VCaP (cell line): ENCODE results near the gene RHCG.
A peak's percentile ranks its signal among the peaks of the same experiment; 100 is the strongest.

Experiments
- H3K27ac ChIP-seq: fragments of 450-650 bp; 2 replicates; pipeline ENCODE4 v1.5.1; 2017
- CTCF ChIP-seq: fragments of 450-650 bp; conservative IDR thresholded peaks from 2 replicates; pipeline ENCODE4 v1.5.1; 2017; ENCODE audit warnings: mild to moderate bottlenecking, moderate library complexity

RHCG gene

DNA sequence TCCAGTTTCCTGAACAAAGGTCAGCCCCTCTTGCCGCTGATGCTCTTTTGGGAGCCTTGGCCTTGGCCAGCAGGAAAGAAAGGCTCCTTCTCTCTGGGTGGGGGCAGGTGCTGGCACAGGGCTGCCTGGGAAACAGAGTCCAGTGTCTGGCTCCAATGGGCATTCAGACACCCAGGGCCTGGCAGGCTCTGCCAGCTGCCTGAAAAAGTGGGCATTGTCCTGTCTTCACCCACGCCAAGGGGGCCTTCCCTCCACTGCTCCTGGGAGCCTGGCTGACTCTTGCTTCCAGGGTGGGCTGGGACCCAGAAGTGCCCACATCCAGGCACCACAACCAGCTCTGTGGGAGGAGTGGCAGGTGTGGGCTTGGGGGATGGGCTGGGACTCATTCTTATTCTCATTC lies 62.7 kb downstream of the RHCG start:
- TF ChIP-seq CTCF: no peak
- H3K27ac ChIP-seq: no peak overlapping the region

DNA sequence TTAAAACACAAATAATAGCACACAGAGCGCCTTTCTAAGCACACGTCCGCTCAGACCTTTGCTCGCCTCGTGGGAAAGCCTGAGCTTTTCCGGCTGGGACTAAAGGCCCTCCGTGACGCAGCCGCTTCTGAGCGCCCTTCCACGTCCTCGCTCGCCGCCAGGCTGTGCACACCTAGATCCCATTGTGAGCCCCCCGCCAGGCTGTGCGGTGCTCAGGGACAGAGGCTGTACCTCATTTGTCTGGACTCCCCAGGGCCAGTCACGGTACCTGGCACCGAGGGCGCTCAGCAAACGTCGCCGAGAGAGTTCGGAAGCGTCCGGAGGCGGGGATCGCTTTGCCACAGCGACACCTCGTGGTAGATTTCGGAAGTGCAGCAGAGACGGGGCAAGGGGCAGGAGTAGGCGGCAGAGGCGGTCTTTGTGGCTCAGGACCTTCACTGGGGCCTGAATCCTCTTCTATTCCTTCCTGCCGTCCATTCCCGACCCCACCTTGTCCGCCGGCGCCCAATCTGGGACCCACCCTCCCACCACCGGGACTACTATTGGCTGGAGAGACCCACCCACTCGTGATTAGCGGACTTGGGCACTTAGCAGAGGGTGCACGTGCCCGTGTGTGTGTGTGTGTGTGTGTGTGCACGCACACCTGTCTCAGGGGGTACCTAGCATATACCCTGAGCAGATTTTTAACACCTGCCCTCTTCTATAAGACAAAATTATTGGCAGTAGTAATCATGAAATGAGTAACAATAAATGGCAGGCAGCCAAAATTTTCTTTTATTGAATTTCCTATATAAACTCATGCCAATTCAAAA lies 65.6 kb downstream of the RHCG start:
- H3K27ac ChIP-seq: peak overlapping the region; percentile 67
- peak; percentile 99 for TF ChIP-seq CTCF

GRCh38 chr15:89429986-89430385 lies 66.4 kb downstream of the RHCG start:
- no peak for TF ChIP-seq CTCF
- H3K27ac ChIP-seq: peak overlapping the region; percentile 67

GRCh38 chr15:89429023-89429422 lies 67.4 kb downstream of the RHCG start:
- no peak for TF ChIP-seq CTCF

GRCh38 chr15:89428246-89428645 lies 68.1 kb downstream of the RHCG start:
- no peak overlapping the region for H3K27ac ChIP-seq

More at GRCh38 chr15:89429023-89429422, 67.4 kb downstream of the RHCG start:
- no peak overlapping the region for H3K27ac ChIP-seq

GRCh38 chr15:89426500-89426899 lies 69.9 kb downstream of the RHCG start:
- TF ChIP-seq CTCF: no peak
- no peak overlapping the region for H3K27ac ChIP-seq

More at GRCh38 chr15:89428246-89428645, 68.1 kb downstream of the RHCG start:
- TF ChIP-seq CTCF: no peak

DNA sequence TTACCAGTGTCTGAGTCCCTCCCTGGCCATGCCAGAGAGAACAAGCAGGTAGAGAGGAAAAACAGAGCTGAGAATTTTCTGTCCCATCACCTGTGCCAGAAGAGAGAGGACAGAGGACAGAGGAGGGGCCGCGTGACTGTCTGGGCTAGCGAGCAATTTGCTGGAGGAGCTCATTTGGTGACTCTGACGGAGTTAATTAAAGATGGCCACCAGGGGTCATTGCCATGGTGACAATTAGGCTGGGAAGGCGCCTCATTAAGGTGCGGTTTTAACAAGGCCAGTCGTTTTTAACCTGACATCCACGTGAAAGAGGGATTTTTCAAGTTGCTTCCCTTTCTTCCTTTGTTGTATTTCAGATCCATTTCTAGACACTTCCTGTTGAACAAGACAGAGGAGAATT lies 72.4 kb downstream of the RHCG start:
- H3K27ac ChIP-seq: no peak overlapping the region
- no peak for TF ChIP-seq CTCF
